ENCODE measurements around the gene MUC5AC.
"Not testable (repeated sequence)": the region's sequence is repeated elsewhere in the genome, so short reads cannot be mapped to it uniquely, and the experiment has no call there.

Gene MUC5AC, protein sequence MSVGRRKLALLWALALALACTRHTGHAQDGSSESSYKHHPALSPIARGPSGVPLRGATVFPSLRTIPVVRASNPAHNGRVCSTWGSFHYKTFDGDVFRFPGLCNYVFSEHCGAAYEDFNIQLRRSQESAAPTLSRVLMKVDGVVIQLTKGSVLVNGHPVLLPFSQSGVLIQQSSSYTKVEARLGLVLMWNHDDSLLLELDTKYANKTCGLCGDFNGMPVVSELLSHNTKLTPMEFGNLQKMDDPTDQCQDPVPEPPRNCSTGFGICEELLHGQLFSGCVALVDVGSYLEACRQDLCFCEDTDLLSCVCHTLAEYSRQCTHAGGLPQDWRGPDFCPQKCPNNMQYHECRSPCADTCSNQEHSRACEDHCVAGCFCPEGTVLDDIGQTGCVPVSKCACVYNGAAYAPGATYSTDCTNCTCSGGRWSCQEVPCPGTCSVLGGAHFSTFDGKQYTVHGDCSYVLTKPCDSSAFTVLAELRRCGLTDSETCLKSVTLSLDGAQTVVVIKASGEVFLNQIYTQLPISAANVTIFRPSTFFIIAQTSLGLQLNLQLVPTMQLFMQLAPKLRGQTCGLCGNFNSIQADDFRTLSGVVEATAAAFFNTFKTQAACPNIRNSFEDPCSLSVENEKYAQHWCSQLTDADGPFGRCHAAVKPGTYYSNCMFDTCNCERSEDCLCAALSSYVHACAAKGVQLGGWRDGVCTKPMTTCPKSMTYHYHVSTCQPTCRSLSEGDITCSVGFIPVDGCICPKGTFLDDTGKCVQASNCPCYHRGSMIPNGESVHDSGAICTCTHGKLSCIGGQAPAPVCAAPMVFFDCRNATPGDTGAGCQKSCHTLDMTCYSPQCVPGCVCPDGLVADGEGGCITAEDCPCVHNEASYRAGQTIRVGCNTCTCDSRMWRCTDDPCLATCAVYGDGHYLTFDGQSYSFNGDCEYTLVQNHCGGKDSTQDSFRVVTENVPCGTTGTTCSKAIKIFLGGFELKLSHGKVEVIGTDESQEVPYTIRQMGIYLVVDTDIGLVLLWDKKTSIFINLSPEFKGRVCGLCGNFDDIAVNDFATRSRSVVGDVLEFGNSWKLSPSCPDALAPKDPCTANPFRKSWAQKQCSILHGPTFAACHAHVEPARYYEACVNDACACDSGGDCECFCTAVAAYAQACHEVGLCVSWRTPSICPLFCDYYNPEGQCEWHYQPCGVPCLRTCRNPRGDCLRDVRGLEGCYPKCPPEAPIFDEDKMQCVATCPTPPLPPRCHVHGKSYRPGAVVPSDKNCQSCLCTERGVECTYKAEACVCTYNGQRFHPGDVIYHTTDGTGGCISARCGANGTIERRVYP (N-terminal part only)

DNA sequence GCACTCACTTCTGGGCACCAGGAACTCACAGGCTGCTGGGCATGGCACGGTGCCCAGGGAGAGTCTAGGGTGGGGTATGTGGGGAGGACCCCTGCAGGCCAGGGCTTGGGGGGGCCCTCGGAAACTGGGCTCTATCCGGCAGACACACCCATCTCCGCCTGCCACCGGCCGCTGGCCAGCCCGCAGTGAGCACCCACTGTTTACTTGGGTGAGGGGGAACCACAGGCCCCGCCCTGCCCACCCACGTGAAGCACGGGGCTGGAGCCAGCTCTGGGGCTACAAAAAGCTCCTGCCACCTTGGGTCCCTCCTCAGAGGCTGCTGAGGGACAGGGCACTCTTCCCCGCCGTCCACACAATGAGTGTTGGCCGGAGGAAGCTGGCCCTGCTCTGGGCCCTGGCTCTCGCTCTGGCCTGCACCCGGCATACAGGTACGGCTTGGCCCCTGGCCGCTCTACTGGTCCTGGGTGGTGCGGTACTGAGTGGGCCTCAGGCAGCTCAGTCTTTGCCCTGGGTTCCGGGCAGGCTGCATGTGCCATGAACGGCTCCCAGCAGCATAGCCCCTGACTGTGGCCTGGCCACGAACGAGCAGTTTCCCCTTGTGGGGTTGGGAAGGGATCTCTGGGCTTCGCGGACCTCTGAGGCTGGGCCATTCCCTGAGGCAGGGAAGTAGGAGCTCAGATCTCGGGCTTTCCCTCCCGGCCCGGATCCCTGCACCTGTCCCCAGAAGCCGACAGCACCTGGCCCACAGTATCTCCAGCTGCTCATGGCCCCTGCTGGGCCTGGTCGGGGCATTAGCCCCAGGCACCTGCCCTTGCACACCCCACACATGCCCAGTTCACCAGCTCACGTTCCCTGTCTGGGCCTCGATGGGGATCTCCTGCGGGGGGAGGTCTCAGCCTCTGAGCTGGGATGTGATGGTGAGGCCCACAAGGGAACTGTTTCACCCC lies at the start of gene MUC5AC:
Gene MUC5AC, plus strand, starts transcription at position 309 of the 947 bp plus-strand sequence. Its CDS starts 47 bp downstream, at position 356.
- DNase-seq = no peak

DNA sequence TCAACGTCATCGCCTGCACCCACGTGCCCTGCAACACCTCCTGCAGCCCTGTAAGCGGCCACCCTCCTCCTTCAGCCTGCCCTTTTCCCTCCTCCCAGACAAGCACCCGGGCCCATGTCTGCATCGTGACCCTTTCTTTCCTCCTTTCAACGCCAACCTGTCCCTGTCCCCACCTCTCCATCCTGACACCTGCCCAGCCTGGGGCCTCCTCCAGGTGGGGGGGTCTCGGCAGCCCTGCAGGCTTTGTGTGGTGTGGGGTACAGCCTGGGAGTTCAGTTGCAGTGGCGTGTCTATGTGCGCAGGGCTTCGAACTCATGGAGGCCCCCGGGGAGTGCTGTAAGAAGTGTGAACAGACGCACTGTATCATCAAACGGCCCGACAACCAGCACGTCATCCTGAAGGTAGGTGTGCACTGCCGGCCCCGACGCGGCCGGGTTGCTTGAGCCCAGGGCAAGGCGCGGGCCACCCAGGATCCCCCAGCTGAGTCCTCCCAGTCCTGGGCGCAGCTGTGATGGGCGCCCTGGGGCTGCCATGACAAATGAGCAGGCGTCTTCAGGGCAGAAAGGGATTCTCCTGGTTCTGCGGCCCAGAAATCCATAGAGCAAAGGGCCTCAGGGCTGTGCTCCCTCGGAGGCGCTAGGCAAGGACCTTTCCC lies 49.4 kb upstream of the MUC5AC start:
- DNase-seq = no peak

DNA sequence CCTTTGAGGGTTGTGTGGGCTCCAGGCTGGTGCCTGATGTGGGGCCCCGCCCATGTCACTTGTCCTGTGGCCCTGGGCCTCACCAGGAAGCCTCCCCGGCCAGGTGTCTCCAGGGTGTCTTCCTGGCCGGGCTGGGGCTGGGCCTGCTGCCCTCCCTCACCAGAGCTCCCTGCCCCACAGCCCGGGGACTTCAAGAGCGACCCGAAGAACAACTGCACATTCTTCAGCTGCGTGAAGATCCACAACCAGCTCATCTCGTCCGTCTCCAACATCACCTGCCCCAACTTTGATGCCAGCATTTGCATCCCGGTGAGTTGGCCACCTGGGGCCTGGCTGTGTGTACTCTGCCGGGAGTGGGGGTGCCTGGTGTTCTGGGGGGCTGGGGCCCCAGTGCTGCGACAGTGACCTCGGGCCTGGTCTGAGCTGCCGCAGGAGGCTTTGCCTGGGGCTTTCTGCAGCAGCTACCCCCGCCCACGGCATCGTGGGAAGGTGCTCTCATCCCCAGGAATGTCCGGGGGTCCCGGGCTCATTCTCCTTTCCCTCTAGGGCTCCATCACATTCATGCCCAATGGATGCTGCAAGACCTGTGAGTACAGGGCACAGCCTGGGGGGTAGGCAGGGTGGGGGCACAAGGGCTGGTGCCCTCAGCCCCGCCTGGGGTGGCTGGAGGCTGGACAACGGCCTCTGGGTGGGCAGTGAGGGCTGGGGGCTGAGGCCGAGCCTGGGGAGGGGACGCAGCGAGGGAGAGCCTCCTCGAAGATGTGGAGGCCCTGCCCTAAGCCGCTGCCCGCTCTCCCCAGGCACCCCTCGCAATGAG lies 48.4 kb upstream of the MUC5AC start:
- DNase-seq = no peak

DNA sequence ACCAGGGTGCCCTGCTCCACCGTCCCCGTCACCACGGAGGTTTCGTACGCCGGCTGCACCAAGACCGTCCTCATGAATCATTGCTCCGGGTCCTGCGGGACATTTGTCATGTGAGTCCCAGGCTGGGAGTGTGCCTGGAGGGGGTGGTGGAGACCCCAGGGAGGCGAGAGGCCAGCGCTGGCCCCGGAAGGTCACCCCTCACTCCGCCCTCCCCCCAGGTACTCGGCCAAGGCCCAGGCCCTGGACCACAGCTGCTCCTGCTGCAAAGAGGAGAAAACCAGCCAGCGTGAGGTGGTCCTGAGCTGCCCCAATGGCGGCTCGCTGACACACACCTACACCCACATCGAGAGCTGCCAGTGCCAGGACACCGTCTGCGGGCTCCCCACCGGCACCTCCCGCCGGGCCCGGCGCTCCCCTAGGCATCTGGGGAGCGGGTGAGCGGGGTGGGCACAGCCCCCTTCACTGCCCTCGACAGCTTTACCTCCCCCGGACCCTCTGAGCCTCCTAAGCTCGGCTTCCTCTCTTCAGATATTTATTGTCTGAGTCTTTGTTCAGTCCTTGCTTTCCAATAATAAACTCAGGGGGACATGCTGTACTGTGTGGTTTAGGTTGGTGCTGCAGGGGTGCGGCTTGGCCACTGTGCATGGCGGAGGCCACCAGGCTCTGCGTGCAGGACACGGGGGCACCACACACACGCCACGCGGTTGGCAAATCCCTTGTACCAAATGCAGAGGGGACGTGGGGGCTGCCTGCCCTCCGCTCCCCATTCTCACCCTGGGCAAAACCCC lies 47.6 kb upstream of the MUC5AC start:
- no peak for DNase-seq

DNA sequence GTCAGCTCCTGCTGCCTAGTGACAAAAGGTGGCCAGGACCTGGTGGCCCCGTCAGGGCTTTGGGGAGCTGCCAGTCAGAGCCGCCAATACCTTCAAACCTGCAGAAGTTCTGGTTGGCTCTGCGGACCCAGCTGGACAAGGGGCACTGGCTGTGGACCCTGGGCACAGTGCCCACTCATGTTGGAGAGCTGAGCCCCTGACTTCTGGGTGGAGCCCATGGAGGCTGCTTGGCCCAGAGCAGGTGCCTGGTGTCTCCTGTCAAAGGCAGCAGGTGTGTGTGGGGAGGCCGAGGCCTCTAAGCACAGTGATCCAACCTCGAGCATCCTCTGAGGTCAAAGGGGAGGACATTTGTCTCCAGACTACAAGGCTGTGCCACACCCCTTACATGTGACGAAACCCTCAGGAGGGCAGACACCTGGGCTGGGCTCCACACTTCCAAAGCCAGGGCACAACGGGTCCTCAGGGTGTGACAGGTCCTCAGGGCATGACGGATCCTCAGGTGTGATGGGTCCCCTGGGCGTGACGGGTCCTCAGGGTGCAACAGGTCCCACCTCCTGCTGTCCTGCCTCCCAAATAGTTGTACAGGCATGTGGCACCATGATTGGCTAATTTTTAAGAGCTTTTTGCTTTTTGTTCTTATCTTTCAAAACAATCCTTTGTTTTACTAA lies 46.1 kb upstream of the MUC5AC start:
- DNase-seq = no peak

DNA sequence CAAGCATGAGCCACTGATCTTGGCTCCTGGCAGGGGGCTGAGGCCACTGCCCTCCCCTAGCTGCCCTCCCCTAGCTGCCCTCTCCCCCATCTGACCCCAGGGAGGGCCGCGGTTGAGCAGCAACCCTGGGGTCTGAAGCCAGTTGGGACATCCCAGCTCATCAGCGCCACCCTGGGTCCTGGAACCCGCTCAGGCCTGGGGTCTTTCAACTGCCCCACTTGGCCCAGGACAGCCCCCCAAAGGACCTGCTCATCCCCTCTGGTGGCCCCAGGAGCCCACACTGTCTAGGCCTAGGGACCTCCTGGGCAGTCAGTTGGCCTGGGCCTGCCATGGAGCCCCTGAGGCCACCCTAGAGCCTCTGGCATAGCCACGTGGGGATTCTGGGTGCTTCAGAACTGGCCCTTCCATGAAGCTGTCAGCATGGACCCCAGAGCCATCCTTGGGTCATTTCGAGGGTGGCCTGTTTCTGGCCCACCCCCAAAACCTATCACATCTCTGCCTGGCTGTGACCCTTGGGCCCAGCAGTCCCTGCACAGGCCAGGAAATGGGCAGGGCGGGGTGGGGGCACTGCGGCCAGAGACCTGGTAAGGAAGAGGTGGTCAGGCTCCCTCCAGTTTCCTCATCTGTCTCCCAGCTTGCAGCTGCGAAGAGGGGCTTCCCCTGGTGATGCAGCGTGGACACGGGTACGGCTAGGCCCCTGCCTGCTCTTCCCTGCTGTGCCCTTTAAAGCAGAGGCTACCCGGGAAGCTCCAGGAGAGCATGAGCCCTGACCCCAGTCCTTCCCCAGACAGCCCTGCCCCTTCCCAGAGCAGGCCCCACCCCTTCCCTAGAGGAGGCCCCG lies 45.2 kb upstream of the MUC5AC start:
- peak in 1 of 2 donors; percentile 6 for DNase-seq

DNA sequence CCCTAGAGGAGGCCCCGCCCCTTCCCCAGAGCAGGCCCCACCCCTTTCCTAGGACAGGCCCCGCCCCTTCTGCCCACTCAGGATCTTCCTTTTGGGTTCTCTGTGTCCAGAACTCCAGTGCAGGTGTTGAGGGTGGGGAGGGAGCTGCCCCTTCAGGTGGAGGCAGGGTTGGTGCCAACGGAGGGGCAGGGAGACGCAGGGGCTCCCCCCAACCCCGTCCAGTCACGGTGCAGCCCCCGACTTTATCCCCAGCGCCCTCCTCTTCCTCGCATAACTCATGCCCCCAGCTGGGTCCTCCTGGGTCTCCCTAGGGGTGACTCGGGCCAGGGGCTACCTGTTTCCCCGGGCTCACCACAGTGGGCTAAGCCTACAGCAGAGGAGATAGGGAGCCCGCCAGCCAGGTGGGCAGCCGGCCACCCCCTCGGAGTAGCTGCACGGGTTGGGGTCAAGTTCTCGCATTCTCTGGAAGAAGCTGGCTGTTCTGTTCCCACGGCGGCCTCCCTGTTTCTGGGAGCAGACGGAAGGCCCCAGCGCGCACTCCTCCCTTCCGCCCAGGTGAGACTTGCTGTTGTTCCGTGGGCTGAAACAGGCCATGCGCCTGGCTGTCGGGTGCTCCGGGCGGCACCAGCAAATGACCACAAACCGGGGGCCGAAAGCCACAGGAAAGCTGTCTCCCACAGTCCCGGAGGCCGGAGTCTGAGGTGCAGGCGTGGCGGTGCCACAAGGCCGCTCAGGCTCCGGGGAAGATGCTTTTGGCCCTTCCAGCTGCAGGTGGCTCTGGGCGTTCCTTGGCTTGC lies 44.1 kb upstream of the MUC5AC start:
- DNase-seq = no peak

DNA sequence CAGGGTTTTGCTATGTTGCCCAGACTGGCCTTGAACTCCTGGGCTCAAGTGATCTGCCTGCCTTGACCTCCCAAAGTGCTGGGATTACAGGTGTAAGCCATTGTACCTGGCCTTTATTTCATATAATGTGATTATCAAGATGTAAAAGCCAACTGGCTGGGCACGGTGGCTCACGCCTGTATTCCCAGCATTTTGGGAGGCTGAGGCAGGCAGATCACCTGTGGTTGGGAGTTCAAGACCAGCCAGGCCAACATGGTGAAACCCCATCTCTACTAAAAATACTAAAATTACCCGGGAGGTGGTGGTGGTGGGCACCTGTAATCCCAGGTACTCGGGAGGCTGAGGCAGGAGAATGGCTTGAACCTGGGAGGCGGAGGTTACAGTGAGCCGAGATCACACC lies 42.5 kb upstream of the MUC5AC start:
- DNase-seq = not testable (repeated sequence)

DNA sequence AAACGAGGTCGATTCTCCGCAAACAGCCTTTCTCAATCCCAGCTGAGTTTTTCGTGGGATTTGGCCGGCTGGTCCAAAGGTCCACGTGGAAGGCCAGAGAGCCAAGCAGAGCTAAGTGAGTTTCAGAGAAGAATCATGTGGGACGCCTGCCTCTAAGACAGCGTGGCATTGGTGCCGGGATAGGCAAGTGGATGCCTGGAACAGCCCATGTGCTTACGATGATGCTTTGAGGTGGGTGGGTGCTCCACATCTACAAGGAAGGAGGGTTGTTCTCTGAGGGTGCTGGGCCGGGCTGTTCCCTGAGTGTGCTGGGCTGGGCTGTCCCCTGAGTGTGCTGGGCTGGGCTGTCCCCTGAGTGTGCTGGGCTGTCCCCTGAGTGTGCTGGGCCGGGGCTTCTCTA lies 41.6 kb upstream of the MUC5AC start:
- DNase-seq = no peak

DNA sequence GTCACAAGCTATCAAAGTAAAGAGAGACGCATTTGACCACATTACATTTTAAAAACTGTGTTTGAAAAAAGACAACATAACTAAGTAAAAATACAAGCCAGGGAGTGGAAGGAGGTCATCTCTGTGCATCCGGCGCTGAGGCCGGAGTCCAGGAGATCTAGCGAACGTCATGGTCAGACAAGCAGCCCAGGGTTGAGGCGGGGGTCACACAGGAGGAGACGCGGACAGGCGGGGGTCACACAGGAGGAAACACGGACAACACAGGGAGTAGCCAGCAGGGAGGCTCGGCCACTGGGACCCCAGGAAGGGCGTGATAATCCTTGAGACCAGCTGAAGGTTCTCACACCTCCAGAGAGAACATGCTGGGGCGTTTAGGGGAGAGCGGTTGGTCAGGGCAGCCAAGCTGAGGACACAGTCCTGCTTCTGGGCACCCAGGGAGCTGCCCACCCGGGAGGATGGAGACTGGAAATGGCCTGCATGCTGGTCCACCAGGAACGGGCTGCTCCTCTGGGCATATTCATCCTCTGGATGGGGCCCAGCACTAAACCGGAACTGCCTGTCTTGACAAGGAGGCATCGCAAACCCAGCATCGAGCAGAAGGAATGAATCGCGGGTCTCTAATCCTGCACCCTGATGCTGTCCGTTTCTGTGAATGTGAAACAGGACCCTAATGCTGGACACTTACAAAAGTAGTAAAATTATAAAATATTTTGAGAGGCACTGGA lies 40.9 kb upstream of the MUC5AC start:
- DNase-seq = no peak

DNA sequence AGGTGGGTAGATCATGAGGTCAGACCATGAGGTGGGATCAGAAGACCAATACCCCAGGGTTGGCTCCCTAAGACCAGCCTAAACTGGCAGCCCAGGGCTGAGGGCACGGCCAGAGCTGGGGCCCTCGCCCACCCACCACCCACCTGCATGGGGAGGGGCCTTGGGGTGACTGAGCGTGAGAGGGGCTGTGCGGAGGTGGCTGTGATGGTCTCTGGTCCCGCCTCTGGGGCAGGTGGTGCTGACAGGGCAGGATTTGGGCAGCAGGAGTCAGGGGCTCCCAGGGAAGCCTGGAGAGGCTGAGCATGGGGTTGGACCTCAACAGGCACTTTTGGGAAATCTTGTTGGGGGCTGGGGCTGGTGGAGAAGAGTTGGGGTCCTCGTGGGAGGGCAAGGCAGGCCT lies 39.8 kb upstream of the MUC5AC start:
- DNase-seq = no peak

DNA sequence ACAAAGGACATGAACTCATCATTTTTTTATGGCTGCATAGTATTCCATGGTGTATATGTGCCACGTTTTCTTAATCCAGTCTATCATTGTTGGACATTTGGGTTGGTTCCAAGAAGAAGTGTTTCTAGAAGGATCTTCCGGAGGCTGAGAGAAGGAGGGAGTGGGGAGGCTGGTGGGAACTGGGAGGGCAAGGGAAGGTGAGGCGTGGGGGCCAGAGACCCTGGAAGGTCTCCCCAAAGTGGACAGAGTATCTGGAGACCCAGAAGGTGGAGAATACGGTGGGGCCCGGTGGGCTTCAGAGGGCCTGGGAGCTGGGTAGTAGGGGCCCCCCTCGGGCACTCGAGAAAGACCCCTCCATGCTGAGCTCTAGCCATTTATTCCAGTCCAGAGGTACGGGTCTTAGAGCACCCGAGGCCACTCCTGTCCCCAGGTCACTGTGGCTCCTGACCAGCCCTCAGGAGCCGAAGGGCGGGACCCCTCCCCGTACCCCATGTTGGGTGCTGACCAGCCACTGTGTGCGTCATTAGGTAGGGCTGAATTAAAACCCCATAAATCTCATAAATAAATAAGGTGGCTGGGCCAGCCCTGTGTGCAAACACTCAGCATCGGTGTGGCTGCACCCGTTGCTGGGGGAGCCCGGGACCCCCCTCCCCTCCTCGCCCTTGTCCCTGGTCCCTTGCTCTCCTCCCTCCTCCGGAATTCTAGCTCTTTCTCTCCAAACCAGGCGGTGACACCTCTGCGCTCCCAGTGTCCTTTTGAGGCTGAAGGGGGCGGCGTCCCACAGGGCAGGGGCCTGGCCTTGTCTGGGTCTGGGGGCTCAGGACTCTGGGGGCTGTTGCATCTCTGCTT lies 38.8 kb upstream of the MUC5AC start:
- no peak for DNase-seq

DNA sequence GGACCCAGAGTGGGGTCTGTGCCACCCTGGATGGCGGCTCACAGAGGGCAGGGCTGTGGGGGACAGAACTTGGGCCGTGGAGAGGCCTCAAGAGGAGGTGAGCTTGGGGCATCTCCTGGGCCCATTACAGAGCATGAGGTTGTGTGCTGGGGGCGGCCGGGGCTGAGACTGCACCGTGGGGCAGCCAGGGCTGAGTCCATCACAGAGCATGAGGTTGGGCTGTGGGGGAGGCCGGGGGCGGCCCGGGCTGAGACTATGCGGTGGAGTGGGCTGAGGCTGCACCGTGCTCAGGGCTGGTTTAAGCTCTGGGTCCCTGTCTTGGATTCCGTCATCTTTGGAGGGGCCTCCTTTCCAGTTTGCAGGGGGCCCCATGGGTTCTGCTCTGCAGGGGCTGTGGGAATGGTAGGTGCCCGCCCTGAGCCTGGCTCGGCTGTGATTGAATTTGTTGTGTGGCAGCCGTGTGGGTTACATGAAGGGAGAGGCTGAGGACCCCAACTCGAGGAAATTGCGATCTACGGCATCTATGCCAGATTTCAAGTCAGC lies 38.1 kb upstream of the MUC5AC start:
- no peak for DNase-seq

DNA sequence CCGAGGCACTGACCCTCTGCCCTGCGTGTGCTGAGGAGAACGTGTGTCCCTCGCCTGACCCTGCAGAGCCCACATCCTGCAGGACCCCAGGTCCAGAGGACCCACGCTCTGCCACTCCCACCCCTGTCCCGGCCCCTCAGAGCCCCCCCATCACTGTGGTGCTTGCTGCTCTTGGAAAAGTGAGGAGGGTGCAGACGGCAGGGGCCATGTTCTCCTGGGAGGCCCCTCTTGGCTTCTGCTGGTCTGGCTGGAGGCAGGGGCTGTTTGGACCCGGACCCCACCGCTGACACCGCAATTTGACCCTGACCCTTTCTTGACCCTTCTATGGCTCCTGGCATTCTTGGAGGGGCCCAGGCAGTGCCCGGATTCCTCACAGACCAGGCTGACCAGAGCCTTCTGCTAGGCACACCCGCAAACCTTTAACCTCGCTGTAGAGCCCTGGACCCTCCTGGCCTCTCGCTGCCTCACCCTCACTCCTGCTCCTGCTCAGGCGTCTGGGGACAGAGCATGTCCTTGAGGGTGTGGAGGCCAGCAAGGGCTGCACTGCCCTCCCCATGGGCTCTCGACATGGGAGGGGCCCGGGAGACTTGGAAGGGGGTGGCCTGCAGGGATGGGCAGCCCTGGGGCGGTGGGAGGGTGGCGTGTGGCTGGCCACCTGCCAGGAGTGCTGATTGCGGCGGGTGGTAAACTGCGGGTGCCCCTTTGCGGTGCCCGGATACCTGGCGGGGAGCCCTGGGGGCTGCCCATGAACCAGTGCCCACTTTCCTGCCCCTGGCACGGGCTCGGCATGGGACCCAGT lies 37.0 kb upstream of the MUC5AC start:
- no peak for DNase-seq
